Hematopoietic multipotent progenitor cell (in vitro differentiated cells): ENCODE measurements around the gene MSX1. TPM values are rescaled to one million over a fixed set of nuclear protein-coding genes. Genes with fewer than 3 reads are reported as not detected.

Experiments used
- DNase-seq, 3 donors: peaks; one replicate each; pipeline ENCODE4 v3.0.0-alpha.2; 2011 to 2015; ENCODE audit warnings: low read depth in 2 of 3, low spot score in 2 of 3
- total RNA-seq: library from RNA; depleted of rRNA; stranded (reverse); fragments of >200 nt; gene quantifications from one replicate; pipeline ENCODE4 v1.2.3, GENCODE V29; 2012

Gene MSX1
- total RNA-seq, 1 donor, result under 0.01 TPM

- DNase-seq, result peak in 2 of 3 donors; percentile 54 to 64
Measured at GRCh38 chr4:4867375-4868039, 8.0 kb downstream of the MSX1 start.

GRCh38 chr4:4868040-4868757 is 8.7 kb downstream of the MSX1 start:
- DNase-seq, result peak in 2 of 3 donors; percentile 10 to 32

DNA sequence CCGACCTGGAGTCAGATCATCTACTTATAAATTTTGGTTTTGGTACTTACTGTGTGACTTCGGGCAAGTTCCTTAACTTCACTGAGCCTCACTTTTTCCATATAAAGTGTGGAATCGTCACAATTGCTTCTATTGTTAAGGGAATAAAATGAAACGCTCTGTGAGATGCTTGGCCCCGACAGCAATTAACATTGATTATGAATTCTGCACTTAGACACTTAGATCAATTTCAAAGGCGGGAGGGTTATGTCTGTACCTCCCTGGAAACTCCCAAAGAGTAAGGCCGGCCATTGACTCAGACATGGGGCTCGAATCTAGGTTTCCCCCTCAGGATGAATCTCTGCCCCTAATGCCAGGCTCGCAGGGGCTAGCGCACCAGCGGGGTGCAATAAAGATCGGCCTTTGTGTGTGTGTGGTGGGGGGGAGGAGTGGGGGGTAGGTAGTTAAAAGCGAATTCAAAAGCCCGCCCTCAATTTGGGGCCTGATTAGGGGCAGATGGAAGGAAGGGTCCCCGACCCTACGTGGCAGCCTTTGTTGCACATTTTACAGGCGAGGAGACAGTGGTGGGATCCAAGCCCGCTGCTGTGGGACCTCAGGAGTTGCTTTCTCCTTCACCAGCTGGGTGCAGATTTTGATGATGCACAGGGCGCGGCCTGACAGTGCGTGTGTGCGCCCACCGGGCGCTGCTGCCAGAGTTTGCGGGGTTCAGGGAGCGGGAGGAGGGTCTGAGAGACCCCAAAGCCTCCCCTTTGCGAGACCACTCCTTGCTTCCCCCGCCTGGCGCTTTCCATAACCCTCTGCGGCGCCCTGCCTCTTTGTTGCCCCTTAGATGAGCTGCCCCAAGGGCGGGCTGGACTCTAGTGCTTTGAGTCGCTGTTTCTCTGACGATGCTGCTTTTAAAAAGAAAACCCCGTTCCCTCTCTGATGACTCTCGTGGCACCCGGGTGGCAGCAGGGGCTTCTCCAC is 9.6 kb downstream of the MSX1 start:
- DNase-seq, result peak in 1 of 3 donors; percentile 12

GRCh38 chr4:4869731-4870571 is 10.5 kb downstream of the MSX1 start:
- DNase-seq, result peak in 2 of 3 donors; percentile 18 to 19

GRCh38 chr4:4870576-4871241 is 11.2 kb downstream of the MSX1 start:
- peak in 1 of 3 donors; percentile 22 for DNase-seq

DNA sequence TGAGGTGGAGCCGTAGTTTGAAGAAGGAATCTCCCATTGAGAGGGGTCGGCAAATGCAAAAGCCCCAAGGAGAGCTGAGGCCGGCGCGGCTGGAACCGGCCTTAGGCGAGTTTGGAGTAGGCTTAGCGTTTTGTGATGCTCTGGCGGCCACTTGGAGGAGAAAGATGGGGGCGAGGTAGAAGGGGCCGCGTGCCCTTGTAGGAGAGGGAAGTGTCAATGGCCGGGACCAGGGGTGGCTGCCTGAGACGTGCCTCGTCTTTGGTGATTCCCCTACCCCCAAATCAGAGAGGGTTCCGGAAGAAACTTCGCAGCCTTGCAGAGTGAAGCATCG is 11.7 kb downstream of the MSX1 start:
- peak in 2 of 3 donors; percentile 12 to 22 for DNase-seq

GRCh38 chr4:4871573-4872313 is 12.3 kb downstream of the MSX1 start:
- peak in 1 of 3 donors; percentile 5 for DNase-seq

DNA sequence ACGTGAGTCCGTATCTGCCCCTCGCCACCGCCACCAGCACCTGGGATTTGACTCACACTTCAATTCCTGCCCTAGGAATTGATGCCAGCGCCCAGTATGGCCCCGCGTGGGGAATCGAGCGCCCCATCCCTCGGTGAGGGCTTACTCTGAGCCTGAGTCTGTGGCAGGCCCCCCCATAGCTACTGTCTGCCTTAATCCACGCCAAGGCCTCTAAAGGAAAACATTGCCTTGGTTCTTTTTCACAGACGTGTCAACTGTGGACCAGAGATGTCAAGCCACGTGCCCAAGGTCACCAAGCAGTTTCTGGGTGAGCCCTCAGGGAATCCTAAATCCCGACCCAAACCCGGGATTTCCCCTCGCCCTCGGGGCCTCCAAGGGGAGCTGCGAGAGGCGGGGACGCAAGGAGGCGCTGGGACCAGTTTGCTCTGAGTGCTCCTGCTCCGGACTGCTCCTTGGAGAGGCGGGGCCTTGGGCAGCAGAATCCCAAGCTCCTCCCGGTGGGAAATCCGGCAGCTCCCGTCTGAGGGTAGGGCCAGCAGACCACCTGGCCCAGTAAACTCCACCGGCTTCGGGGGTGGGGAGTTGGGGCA is 12.9 kb downstream of the MSX1 start:
- DNase-seq, result no peak

GRCh38 chr4:4873203-4873602 is 13.7 kb downstream of the MSX1 start:
- peak in 1 of 3 donors; percentile 14 for DNase-seq

- DNase-seq, result no peak
Measured at GRCh38 chr4:4874254-4874653, 14.8 kb downstream of the MSX1 start.

DNA sequence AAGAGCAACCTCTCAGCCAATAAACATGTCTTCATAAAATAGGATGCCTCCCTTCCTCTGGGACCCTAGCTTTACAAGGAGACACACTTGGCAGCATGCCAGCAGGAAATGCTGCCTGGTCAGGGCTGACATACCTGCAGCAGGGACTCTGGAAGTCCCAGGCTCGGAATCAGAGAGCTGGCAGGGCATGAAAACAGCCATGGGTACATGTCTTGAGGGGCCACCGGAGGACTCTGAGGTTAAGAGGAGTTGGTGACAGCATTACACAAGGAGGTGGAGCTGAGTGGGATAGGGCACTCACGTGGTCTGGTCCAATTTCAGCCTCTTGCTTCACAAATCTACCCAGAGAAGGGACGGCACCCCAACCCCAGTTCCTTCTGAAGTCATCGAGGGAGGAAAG is 15.7 kb downstream of the MSX1 start:
- DNase-seq, result peak in 1 of 3 donors; percentile 3

DNA sequence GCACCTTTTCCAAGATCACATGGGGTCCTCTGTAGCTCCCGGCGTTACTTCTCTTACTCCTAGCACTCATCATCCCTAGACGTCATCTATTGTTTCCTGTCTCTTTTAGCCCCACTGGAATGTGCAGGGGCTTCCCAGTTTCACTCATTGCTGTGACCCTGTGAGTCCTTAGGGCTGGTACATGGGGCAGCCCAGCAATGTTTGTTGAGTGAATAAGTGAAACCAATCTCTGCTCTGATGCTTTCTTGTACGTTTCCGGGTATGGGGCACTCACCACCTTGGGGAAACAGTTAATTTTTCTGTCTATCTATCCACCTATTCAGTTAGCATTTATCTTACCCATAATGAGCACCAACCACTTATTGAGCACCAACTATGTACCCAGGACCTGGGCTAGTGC is 16.1 kb downstream of the MSX1 start:
- DNase-seq, result no peak

- DNase-seq, result no peak
Measured at GRCh38 chr4:4876945-4877661, 17.6 kb downstream of the MSX1 start.

DNA sequence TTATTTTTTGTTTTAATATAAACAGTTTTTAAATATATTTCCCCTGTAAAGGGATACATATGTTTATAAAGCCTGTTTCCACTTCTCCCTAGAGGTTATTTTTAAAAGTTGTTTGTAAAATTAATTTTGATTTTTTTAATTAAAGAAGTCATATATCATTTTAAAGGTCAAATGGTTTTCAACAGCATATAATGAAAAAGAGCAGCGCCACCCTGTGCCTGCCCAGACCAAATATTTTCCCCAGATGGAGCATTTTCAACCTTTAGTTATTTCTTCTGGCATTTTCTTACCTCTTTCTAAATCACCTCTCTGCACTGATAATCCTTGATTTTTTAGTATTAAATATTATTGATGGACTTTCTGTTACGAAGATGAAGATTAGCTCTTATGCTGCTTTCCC is 21.0 kb downstream of the MSX1 start:
- DNase-seq, result peak in 1 of 3 donors; percentile 10

GRCh38 chr4:4881432-4881831 is 22.0 kb downstream of the MSX1 start:
- DNase-seq, result no peak

GRCh38 chr4:4884611-4885010 is 25.1 kb downstream of the MSX1 start:
- no peak for DNase-seq

GRCh38 chr4:4887426-4887825 is 28.0 kb downstream of the MSX1 start:
- no peak for DNase-seq

- DNase-seq, result no peak
Measured at GRCh38 chr4:4888695-4889094, 29.2 kb downstream of the MSX1 start.
